GM13977 (cell line): Measurements from ENCODE around the gene SMARCAL1.

Experiments used
- DNase-seq: peaks from one replicate; pipeline ENCODE4 v3.0.0; 2012; ENCODE audit warnings: low spot score
- CTCF ChIP-seq: IDR thresholded peaks from 2 replicates; pipeline ENCODE4 v1.5.1; 2012; ENCODE audit warnings: mild to moderate bottlenecking, control low read depth; ENCODE audit not compliant: insufficient read depth; ENCODE audit errors: extremely low read depth, missing control alignments
- in situ Hi-C: fragments of 300-500 bp; cut with MboI; formaldehyde crosslinking; loops from one replicate; pipeline ENCODE4 v1.12.0; 2022; ENCODE audit warnings: low sequenced_read_pairs, low pct_unique_long_range_greater_than_20kb, mixed read lengths, inconsistent platforms; ENCODE audit not compliant: unreplicated experiment

The SMARCAL1 gene

GRCh38 chr2:216478151-216478550, 65.9 kb downstream of the SMARCAL1 start:
- in situ Hi-C loops = no loop called here
- TF ChIP-seq CTCF = no peak
- no peak for DNase-seq

GRCh38 chr2:216478791-216479190, 66.5 kb downstream of the SMARCAL1 start:
- in situ Hi-C loops = no loop called here
- no peak for TF ChIP-seq CTCF
- no peak for DNase-seq

GRCh38 chr2:216480221-216480620, 67.9 kb downstream of the SMARCAL1 start:
- in situ Hi-C loops = no loop called here

GRCh38 chr2:216482640-216483039, 70.4 kb downstream of the SMARCAL1 start:
- in situ Hi-C loops = no loop called here
- no peak for TF ChIP-seq CTCF
- no peak for DNase-seq

More at GRCh38 chr2:216480221-216480620, 67.9 kb downstream of the SMARCAL1 start:
- DNase-seq = no peak
- TF ChIP-seq CTCF = no peak

GRCh38 chr2:216485237-216485636, 73.0 kb downstream of the SMARCAL1 start:
- in situ Hi-C loops = no loop called here
- no peak for TF ChIP-seq CTCF
- DNase-seq = no peak

GRCh38 chr2:216485745-216486144, 73.5 kb downstream of the SMARCAL1 start:
- no peak for DNase-seq
- in situ Hi-C loops = no loop called here
- no peak for TF ChIP-seq CTCF

- in situ Hi-C loops = no loop called here
- no peak for DNase-seq
- TF ChIP-seq CTCF = no peak
Measured at GRCh38 chr2:216486271-216486670, 74.0 kb downstream of the SMARCAL1 start.
